Astrocyte of the cerebellum (primary cell): Measurements from ENCODE around the gene STKLD1.
"Not testable (repeated sequence)": the region's sequence is repeated elsewhere in the genome, so short reads cannot be mapped to it uniquely, and the experiment has no call there.

ENCODE experiments used
- DNase-seq: peaks from one replicate; pipeline ENCODE4 v3.0.0-alpha.2; 2011; ENCODE audit warnings: low read depth
- H3K4me3 ChIP-seq: 2 replicates; pipeline ENCODE4 v1.5.1; 2011; ENCODE audit warnings: mild to moderate bottlenecking, low read depth, low read length, moderate library complexity
- CTCF ChIP-seq: IDR thresholded peaks from 2 replicates; pipeline ENCODE4 v1.5.1; 2012; ENCODE audit warnings: low read length, low read depth, moderate library complexity, mild to moderate bottlenecking; ENCODE audit errors: missing control alignments
- in situ Hi-C: cut with HindIII; loops from 2 replicates; pipeline ENCODE4 v1.10.0; 2017; ENCODE audit warnings: low sequenced_read_pairs

The STKLD1 gene

GRCh38 chr9:133375724-133376654, at the start of gene STKLD1, which contains the start of gene SURF4:
STKLD1 (plus strand) TSS chr9:133376366; CDS start chr9:133376474, 108 bp downstream.
SURF4 (minus strand) TSS chr9:133376060; CDS start chr9:133375969, 91 bp downstream.
- in situ Hi-C loops, result loop anchor here (5.0 kb wide), 1 partner anchor 91 kb away; no protein-coding TSS in a partner anchor

GRCh38 chr9:133327021-133327420, 49.1 kb upstream of the STKLD1 start:
- DNase-seq, H3K4me3 ChIP-seq, in situ Hi-C loops: not testable (repeated sequence)

More at GRCh38 chr9:133375724-133376654, at the start of gene STKLD1, which contains the start of gene SURF4:
- TF ChIP-seq CTCF, result no peak
- H3K4me3 ChIP-seq, result peak within 1 kb of the TSS; percentile 79
- DNase-seq, result peak; percentile 88

DNA sequence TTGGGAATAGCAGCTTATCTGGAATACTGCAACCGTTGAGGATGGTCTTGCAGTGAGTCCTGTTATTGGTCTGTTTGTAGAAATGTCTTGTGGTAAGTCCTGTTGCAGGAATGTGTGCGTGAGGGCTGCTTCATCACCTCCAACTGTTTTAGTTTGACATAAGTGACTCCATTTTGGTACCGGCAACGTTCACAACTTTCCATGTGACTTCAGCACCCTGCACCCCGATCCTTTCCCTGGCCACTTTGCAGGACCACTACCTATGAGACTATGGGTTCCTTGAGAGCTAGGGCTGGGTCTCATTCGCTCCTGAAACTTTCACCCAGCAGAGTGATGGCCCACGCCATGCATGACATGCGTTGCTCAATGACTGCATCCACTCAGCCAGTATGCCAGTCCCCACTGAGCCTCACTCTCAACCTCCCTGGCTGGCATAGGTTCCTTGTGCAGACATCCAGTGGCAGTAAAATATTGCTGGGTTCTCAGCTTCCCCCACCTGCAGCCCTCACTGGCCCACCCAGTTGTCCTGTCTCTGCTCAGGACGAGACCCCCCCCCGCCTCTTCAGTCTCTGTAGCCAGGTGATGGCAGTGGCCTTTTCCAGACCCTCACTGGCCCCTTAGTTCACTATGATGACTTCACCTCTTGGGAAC, 48.2 kb upstream of the STKLD1 start:
- no peak for DNase-seq
- H3K4me3 ChIP-seq, result no peak overlapping the region
- in situ Hi-C loops, result no loop called here
- TF ChIP-seq CTCF, result no peak

DNA sequence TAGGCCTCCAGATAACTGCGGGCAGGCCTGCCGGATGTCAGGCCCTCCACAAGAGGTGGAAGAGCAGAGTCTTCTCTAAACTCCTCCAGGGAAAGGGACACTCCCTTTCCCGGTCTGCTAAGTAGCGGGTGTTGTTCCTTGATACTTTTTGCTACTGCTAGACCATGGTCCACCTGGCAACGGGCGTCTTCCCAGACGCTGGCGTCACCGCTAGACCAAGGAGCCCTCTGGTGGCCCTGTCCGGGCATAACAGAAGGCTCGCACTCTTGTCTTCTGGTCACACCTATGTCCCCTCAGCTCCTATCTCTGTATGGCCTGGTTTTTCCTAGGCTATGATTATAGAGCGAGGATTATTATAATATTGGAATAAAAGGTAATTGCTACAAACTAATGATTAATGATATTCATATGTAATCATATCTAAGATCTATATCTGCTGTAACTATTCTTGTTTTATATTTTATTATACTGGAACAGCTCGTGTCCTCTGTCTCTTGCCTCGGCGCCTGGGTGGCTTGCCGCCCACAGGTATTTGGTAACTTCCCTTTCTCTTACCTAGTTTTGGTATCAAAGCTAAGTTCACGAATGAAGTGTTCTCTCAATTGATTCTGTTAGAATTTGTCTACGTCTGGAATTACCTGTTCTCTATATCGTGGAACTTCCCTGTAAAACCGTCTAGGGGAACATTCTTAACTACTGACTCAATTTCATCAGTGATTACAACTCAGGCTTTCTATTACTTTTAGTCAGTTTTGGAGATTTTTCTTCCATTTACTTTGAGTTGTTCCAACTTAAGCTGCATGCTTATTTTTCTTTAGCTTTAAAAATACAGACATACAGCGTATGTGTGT, 46.6 kb upstream of the STKLD1 start:
- in situ Hi-C loops, H3K4me3 ChIP-seq, DNase-seq: not testable (repeated sequence)
- peak; percentile 59 for TF ChIP-seq CTCF

DNA sequence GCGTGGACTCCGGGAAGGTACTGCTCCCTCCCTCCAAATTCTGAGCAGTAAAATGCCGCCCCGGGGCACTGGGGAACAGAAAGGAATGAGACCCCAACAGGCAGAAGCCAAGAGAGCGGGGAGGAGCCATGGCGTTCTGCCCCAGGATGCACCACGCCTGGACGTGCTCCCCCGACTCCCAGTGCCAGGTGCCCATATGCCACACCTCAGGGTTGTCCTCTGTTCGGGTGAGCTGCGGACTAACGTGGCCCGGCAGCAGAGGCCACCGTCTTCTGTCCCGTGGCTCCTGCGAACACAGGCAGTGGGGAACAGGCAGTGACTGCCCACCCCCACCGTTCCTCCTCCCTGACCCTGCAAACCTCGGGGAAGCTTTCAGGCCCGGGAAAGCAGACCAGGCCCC, 44.9 kb upstream of the STKLD1 start:
- DNase-seq, result no peak
- no peak overlapping the region for H3K4me3 ChIP-seq
- TF ChIP-seq CTCF, result no peak
- in situ Hi-C loops, result no loop called here

DNA sequence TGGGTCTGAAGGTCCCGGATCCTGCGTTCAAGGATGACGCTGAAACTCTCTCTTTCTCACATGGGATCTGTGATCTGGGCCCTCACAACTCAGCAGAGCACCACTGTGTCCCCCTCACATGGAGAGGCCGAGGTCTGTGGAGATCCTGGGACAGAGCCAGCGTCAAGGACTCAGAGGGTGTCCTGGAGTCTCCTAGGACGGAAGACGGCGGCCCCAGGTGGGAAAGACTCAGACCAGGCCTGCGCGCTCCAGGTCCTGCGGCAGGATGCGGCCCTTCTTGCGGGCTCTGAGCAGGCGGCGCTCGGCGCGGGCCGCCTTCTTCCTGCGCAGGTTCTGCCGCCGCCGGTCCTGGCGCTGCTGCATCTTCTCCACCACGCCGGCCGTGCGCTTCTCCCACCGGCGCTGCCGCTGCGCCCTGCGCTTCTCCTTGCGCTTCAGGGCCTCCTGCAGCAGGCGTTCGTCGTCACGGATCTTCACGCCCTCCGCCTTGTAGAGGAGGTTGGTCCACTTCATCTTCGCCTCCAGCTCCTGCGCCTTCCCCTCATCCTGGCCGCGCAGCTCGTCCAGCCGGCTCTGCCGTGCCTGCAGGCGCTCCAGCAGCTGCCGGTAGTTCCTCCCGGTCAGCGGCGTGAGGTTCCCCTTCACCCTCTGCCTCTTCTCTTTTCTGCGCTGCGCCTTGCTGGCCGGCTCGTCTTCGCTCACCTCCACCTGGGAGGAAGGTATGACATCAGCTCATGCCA, 44.4 kb upstream of the STKLD1 start:
- no peak overlapping the region for H3K4me3 ChIP-seq
- in situ Hi-C loops, result no loop called here
- DNase-seq, result no peak
- TF ChIP-seq CTCF, result no peak
